ENCODE measurements around the gene PPP1R18. TPM values are rescaled to one million over a fixed set of nuclear protein-coding genes. Genes with fewer than 3 reads are reported as not detected.

PPP1R18 gene
- total and polyA plus RNA-seq, 9 of the 15 experiments (the other 6 are each of a cell fraction or from before 2014, with no cell fraction given), result 12.0 to 99.2 (median 42.6) TPM

DNA sequence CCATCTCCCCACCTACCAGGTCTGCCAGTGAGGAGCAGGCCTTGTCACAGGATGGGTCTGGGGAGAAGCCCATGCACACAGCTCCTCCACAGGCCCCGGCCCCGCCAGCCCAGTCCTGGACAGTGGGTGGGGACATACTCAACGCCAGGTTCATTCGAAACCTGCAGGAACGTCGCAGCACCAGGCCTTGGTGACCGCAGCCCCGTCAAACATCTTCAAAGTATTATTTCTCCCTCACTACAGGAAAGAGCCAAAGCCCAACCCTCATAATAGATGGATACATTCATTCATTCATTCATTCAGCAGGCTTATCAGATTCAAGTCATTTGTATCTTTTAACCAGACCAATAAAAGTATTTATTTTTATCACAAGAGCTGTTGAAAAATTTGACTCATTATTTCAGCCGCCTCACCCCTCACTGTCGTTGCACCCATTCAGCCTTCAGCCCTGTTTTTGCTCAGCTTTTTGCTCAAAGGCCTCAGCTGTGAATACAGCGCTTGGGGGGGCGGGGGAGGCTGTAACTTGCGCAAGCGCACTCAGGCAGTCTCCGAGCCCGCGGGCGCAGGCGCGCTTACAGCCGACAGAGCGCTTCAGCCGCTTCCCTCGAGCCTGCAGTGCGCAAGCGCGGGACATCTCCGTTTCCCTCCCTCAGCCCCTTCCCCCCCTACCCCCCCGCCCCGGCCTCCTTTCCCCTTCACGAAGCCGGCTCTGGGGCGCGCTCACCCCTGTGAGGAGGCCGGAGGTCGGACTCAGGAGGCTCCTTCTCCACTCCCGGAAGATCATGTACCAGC lies 39.8 kb downstream of the PPP1R18 start, which contains the start of gene C6orf136 (continued):
- TF ChIP-seq CREM (IDR thresholded peaks at IDR 0.05; ENCODE audit: low read depth) (0 out of 2 replicates have a peak, but pooled peaks have one; percentile 19), PCBP1 (IDR thresholded peaks at IDR 0.05; ENCODE audit: low read depth, low read length, poor library complexity, severe bottlenecking) (peak; percentile 82), FOXJ2 (tag; IDR thresholded peaks at IDR 0.05) (no peak), TGIF2 (CRISPR knock-in tag; IDR thresholded peaks at IDR 0.05) (no peak), XRCC4 (IDR thresholded peaks at IDR 0.05; ENCODE audit: extremely low read depth, insufficient read depth, insufficient read length) (no peak), MYBL2 (IDR thresholded peaks at IDR 0.05; ENCODE audit: low read depth) (no peak), MYBL2 (CRISPR knock-in tag; IDR thresholded peaks at IDR 0.05; ENCODE audit: borderline replicate concordance) (no peak), ZNF197 (CRISPR knock-in tag; IDR thresholded peaks at IDR 0.05; ENCODE audit: low read depth) (no peak), EP300 (IDR thresholded peaks at IDR 0.05; ENCODE audit: low read length) (no peak), HNRNPK (IDR thresholded peaks at IDR 0.05; ENCODE audit: low read depth, low read length, poor library complexity, severe bottlenecking) (peak; percentile 2), ZNF77 (CRISPR knock-in tag; IDR thresholded peaks at IDR 0.05) (no peak), ZNF146 (CRISPR knock-in tag; IDR thresholded peaks at IDR 0.05; ENCODE audit: unreplicated experiment) (no peak), CSDE1 (IDR thresholded peaks at IDR 0.05) (no peak), GATAD2B (IDR thresholded peaks at IDR 0.05; ENCODE audit: borderline replicate concordance) (no peak)
- TF ChIP-seq, protein P1, sequence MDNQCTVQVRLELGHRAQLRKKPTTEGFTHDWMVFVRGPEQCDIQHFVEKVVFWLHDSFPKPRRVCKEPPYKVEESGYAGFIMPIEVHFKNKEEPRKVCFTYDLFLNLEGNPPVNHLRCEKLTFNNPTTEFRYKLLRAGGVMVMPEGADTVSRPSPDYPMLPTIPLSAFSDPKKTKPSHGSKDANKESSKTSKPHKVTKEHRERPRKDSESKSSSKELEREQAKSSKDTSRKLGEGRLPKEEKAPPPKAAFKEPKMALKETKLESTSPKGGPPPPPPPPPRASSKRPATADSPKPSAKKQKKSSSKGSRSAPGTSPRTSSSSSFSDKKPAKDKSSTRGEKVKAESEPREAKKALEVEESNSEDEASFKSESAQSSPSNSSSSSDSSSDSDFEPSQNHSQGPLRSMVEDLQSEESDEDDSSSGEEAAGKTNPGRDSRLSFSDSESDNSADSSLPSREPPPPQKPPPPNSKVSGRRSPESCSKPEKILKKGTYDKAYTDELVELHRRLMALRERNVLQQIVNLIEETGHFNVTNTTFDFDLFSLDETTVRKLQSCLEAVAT (IDR thresholded peaks at IDR 0.05), result no peak
- TF ChIP-seq, protein P2, sequence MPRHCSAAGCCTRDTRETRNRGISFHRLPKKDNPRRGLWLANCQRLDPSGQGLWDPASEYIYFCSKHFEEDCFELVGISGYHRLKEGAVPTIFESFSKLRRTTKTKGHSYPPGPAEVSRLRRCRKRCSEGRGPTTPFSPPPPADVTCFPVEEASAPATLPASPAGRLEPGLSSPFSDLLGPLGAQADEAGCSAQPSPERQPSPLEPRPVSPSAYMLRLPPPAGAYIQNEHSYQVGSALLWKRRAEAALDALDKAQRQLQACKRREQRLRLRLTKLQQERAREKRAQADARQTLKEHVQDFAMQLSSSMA (CRISPR knock-in tag; IDR thresholded peaks at IDR 0.05), result no peak
- TF ChIP-seq, protein P3, sequence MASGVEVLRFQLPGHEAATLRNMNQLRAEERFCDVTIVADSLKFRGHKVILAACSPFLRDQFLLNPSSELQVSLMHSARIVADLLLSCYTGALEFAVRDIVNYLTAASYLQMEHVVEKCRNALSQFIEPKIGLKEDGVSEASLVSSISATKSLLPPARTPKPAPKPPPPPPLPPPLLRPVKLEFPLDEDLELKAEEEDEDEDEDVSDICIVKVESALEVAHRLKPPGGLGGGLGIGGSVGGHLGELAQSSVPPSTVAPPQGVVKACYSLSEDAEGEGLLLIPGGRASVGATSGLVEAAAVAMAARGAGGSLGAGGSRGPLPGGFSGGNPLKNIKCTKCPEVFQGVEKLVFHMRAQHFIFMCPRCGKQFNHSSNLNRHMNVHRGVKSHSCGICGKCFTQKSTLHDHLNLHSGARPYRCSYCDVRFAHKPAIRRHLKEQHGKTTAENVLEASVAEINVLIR (CRISPR knock-in tag; IDR thresholded peaks at IDR 0.05), result no peak
- TF ChIP-seq, protein P4, sequence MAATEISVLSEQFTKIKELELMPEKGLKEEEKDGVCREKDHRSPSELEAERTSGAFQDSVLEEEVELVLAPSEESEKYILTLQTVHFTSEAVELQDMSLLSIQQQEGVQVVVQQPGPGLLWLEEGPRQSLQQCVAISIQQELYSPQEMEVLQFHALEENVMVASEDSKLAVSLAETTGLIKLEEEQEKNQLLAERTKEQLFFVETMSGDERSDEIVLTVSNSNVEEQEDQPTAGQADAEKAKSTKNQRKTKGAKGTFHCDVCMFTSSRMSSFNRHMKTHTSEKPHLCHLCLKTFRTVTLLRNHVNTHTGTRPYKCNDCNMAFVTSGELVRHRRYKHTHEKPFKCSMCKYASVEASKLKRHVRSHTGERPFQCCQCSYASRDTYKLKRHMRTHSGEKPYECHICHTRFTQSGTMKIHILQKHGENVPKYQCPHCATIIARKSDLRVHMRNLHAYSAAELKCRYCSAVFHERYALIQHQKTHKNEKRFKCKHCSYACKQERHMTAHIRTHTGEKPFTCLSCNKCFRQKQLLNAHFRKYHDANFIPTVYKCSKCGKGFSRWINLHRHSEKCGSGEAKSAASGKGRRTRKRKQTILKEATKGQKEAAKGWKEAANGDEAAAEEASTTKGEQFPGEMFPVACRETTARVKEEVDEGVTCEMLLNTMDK (IDR thresholded peaks at IDR 0.05; ENCODE audit: borderline replicate concordance, insufficient read depth, low read depth, low read length, poor library complexity, severe bottlenecking), result no peak
